GM10266 (cell line): ENCODE results near the gene UGCG.

Source experiments
- DNase-seq: peaks from one replicate; pipeline ENCODE4 v3.0.0; 2012; ENCODE audit errors: extremely low spot score
- TF ChIP-seq, protein P1 (sequence below): IDR thresholded peaks from 2 replicates; pipeline ENCODE4 v1.5.1; 2012; ENCODE audit warnings: mild to moderate bottlenecking, low read depth; ENCODE audit not compliant: control insufficient read depth, insufficient read depth; ENCODE audit errors: missing control alignments

UGCG gene

DNA sequence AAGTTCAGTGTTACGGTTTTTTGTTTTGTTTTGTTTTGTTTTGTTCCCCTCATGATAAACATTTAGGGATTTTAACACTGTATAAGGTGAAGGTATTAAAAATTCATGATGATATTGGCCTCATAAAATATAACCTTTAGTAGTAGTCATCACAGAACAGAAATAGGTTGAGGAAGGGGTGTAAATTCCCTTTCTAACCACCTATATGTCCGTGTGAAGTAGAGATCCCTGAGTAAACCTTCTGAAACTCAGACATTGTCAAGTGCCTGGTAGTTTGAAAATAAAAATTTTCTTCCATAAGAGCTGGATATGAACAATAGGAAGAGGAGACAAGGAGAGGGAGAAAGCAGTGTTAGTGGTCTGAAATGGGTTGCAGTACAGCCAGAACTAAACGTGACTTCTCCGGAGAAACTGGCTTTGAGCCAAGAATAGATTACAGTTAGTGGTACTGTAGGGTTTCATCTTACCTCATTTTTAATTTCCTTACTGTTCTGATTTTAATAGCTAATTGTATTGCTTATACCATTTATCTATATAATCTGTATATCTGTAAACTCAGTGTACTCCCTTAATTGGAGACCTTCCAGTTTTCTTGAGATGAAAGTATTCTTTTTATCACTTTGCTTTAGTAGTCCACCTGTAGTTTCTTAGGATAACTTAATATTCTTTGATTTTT lies 18.3 kb downstream of the UGCG start:
- no peak for DNase-seq
- TF ChIP-seq, protein P1, sequence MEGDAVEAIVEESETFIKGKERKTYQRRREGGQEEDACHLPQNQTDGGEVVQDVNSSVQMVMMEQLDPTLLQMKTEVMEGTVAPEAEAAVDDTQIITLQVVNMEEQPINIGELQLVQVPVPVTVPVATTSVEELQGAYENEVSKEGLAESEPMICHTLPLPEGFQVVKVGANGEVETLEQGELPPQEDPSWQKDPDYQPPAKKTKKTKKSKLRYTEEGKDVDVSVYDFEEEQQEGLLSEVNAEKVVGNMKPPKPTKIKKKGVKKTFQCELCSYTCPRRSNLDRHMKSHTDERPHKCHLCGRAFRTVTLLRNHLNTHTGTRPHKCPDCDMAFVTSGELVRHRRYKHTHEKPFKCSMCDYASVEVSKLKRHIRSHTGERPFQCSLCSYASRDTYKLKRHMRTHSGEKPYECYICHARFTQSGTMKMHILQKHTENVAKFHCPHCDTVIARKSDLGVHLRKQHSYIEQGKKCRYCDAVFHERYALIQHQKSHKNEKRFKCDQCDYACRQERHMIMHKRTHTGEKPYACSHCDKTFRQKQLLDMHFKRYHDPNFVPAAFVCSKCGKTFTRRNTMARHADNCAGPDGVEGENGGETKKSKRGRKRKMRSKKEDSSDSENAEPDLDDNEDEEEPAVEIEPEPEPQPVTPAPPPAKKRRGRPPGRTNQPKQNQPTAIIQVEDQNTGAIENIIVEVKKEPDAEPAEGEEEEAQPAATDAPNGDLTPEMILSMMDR = no peak

DNA sequence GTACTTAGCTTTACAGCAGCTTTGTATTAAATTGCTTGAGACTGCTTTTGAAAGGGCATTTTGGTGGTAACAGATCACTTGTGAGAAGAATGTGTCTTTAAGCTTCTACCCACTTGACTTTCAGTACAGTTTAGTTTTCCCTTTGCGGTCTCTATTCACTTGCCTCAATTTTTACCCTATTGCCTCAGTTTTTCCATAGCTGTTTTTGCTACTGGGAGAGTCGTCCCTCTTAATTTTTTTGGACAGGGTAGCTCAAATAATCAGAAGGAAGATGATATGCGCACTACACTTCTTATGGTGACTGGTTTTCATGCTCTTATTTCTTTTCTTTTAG lies 18.8 kb downstream of the UGCG start:
- no peak for DNase-seq
- TF ChIP-seq, protein P1 = no peak

DNA sequence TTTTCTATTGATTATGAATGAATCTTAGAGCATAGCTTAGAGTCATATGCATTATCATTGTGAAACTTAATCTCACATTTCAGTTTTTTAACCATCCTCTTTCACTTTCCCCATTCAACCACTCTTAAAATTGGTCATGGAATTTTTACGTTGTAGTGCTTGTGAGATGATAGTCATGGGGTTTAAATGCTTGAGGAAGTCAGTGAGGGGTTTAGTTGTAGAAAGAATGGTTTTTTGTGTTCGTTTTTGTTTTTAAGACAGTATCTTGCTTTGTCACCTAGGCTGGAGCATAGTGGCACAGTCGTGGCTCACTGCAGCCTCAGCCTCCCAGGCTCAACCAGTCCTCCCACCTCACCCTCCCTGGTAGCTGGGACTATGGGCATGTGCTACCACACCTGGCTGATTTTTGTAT lies 19.6 kb downstream of the UGCG start:
- TF ChIP-seq, protein P1 = no peak
- peak; percentile 46 for DNase-seq

DNA sequence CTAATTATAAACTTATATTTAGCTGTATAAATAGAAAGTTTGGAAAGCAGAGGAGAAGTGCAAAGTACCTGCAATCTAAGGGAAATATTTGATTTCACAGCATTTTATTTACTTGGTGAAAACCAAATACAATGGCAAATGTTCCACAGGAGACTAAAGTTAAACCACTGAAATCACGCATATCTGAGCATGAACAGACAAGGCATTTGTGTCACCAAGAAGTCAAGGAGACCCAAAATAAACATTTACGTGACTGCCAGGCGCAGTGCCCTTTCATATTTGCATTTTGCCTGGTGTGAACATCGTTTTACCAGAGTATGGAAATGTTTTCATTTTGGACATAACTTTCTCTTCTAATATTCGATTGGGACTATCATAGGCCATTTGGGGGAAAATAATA lies 20.6 kb downstream of the UGCG start:
- TF ChIP-seq, protein P1 = no peak
- no peak for DNase-seq

DNA sequence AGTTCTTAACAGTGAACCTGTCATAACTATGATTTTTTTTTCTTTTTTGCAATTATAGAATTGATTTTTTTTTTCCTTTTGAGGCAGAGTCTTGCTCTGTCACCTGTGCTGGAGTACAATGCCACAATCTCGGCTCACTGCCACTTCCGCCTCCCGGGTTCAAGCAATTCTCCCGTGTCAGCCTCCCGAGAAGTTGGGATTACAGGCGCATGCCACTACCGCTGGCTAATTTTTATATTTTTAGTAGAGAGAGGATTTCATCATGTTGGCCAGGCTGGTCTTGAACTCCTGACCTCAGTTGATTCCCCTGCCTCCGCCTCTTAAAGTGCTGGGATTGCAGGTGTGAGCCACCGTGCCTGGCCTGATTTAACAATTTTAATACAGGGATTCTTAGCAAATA lies 21.4 kb downstream of the UGCG start:
- TF ChIP-seq, protein P1 = no peak
- no peak for DNase-seq

DNA sequence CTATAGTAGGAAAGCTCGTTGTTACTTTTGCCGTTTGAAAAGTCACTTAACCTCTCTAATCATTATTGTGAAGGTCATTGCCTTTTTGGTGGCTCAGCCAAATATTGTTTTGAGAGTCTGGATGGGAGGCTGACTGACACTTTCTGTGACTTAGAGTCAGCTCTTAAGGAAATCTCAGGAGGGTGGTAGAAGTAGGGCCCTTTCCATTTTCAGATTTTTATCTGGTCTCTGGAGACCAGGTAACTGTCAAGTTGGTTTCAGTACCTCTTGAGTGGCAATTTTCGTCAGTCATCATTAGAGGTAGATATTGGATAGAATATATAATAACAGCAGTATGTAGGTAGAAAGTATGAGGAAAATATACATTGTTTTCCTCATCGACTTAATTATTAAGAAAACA lies 23.3 kb downstream of the UGCG start:
- TF ChIP-seq, protein P1 = no peak
- DNase-seq = no peak

DNA sequence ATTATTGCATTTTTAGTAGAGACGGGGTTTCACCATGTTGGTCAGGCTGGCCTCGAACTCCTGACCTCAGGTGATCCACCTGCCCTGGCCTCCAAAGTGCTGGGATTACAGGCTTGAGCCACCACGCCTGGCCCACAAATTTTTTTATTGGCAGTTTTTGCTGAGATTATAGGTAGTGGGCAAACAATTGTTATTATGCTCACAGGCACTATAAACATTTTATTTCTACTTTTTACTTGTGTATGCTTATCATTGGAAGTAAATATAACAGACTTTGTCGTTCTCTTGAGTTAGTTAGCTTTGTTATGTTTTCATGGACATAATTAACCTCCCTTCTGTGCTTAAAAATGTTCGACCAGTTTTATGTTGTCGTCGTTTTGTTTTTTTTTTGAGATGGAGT lies 23.9 kb downstream of the UGCG start:
- no peak for DNase-seq
- TF ChIP-seq, protein P1 = no peak
